NCI-H82 treated with DMSO at 0.1 percent for 48 hours (cell line): ENCODE data around the gene CDKAL1.
"Not testable (repeated sequence)": the region's sequence is repeated elsewhere in the genome, so short reads cannot be mapped to it uniquely, and the experiment has no call there.

ENCODE experiments used
- DNase-seq: peaks from one replicate; lab custom pipeline; 2025; ENCODE audit not compliant: unreplicated experiment; lab: John Stamatoyannopoulos, UW

The CDKAL1 gene

GRCh38 chr6:20549398-20549797 is 15.1 kb downstream of the CDKAL1 start:
- DNase-seq, result not testable (repeated sequence)

- DNase-seq, result no peak
Measured at GRCh38 chr6:20554326-20554725, 20.1 kb downstream of the CDKAL1 start.

GRCh38 chr6:20554817-20555216 is 20.6 kb downstream of the CDKAL1 start:
- no peak for DNase-seq

GRCh38 chr6:20559924-20560551 is 25.8 kb downstream of the CDKAL1 start:
- DNase-seq, result no peak

GRCh38 chr6:20563377-20563776 is 29.1 kb downstream of the CDKAL1 start:
- no peak for DNase-seq

- no peak for DNase-seq
Measured at GRCh38 chr6:20564269-20564668, 30.0 kb downstream of the CDKAL1 start.

- no peak for DNase-seq
Measured at GRCh38 chr6:20564777-20565176, 30.5 kb downstream of the CDKAL1 start.

- DNase-seq, result no peak
Measured at GRCh38 chr6:20565342-20565741, 31.1 kb downstream of the CDKAL1 start.

GRCh38 chr6:20566109-20566508 is 31.9 kb downstream of the CDKAL1 start:
- DNase-seq, result no peak

GRCh38 chr6:20569000-20569610 is 34.8 kb downstream of the CDKAL1 start:
- no peak for DNase-seq

- no peak for DNase-seq
Measured at GRCh38 chr6:20571261-20571660, 37.0 kb downstream of the CDKAL1 start.

GRCh38 chr6:20572288-20572687 is 38.0 kb downstream of the CDKAL1 start:
- no peak for DNase-seq

GRCh38 chr6:20572940-20573339 is 38.7 kb downstream of the CDKAL1 start:
- DNase-seq, result no peak

GRCh38 chr6:20574355-20574754 is 40.1 kb downstream of the CDKAL1 start:
- DNase-seq, result no peak

- DNase-seq, result peak; percentile 70
Measured at GRCh38 chr6:20575125-20575524, 40.9 kb downstream of the CDKAL1 start.

GRCh38 chr6:20575704-20576451 is 41.6 kb downstream of the CDKAL1 start:
- peak; percentile 46 for DNase-seq

- DNase-seq, result peak; percentile 94
Measured at GRCh38 chr6:20577173-20577688, 43.0 kb downstream of the CDKAL1 start.

GRCh38 chr6:20581070-20581469 is 46.8 kb downstream of the CDKAL1 start:
- no peak for DNase-seq

- DNase-seq, result no peak
Measured at GRCh38 chr6:20582586-20583443, 48.6 kb downstream of the CDKAL1 start.

GRCh38 chr6:20583444-20583800 is 49.2 kb downstream of the CDKAL1 start:
- DNase-seq, result no peak

- DNase-seq, result no peak
Measured at GRCh38 chr6:20584100-20584731, 50.0 kb downstream of the CDKAL1 start.
